Liver (tissue), 9 donors: ENCODE data around the gene DISP3. TPM values are rescaled to one million over a fixed set of nuclear protein-coding genes. Genes with fewer than 3 reads are reported as not detected.

ENCODE experiments used
- DNase-seq: peaks from one replicate; pipeline ENCODE4 v3.0.0-alpha.2; 2017; ENCODE audit warnings: low spot score
- H3K27ac ChIP-seq, 2 donors: one replicate each; pipeline ENCODE4 v1.7.0; 2013; ENCODE audit warnings: inconsistent platforms in 2 of 2, low read length in 2 of 2, control low read depth in 1 of 2, low read depth in 1 of 2, mild to moderate bottlenecking in 1 of 2
- H3K27me3 ChIP-seq, 4 donors: one replicate each; pipeline versions ENCODE4 v1.6.1 to v1.7.0; 2013; ENCODE audit warnings: low read length in 3 of 4, inconsistent platforms in 1 of 4, mild to moderate bottlenecking in 1 of 4, moderate library complexity in 1 of 4; ENCODE audit not compliant: control insufficient read depth in 4 of 4, insufficient read depth in 4 of 4
- H3K36me3 ChIP-seq, 4 donors: one replicate each; pipeline versions ENCODE4 v1.6.1 to v1.7.0; 2013; ENCODE audit warnings: low read length in 3 of 4, mild to moderate bottlenecking in 3 of 4, low read depth in 1 of 4, moderate library complexity in 1 of 4; ENCODE audit not compliant: control insufficient read depth in 4 of 4, insufficient read depth in 3 of 4
- H3K4me1 ChIP-seq, 4 donors: one replicate each; pipeline versions ENCODE4 v1.6.1 to v1.7.0; 2013; ENCODE audit warnings: low read length in 3 of 4, mild to moderate bottlenecking in 3 of 4, moderate library complexity in 1 of 4; ENCODE audit not compliant: control insufficient read depth in 4 of 4, insufficient read depth in 4 of 4
- H3K4me3 ChIP-seq, 3 donors: one replicate each; pipeline versions ENCODE4 v1.6.1 to v1.7.0; 2013; ENCODE audit warnings: low read length in 3 of 3, control low read depth in 1 of 3, low read depth in 1 of 3, mild to moderate bottlenecking in 1 of 3
- H3K9ac ChIP-seq, 2 donors: one replicate each; pipeline ENCODE4 v1.7.0; 2013; ENCODE audit warnings: low read length in 2 of 2, mild to moderate bottlenecking in 2 of 2, moderate library complexity in 2 of 2, control low read depth in 1 of 2, low read depth in 1 of 2
- H3K9me3 ChIP-seq, 4 donors: one replicate each; pipeline versions ENCODE4 v1.6.1 to v1.7.0; 2013; ENCODE audit warnings: low read length in 3 of 4; ENCODE audit not compliant: control insufficient read depth in 4 of 4
- ATF3 ChIP-seq: IDR thresholded peaks from 2 replicates; pipeline ENCODE4 v1.6.1; 2016; ENCODE audit warnings: antibody characterized with exemption
- CTCF ChIP-seq: fragments of 150-350 bp; IDR thresholded peaks from 2 replicates; pipeline ENCODE4 v1.5.1; 2017; ENCODE audit warnings: improper control_type of control experiment, low read depth, low read length; ENCODE audit not compliant: missing input control
- EGR1 ChIP-seq, 2 donors: IDR thresholded peaks; 2 replicates each; pipeline ENCODE4 v1.6.1; 2016 to 2018; ENCODE audit warnings: antibody characterized with exemption in 2 of 2, low read depth in 2 of 2
- FOXA1 ChIP-seq: IDR thresholded peaks from 2 replicates; pipeline ENCODE4 v1.6.1; 2016; ENCODE audit warnings: antibody characterized with exemption
- FOXA2 ChIP-seq: IDR thresholded peaks from 2 replicates; pipeline ENCODE4 v1.6.1; 2016; ENCODE audit warnings: antibody characterized with exemption
- GABPA ChIP-seq, 2 donors: IDR thresholded peaks in 1 of 2; conservative IDR thresholded peaks in 1 of 2; 2 replicates each; pipeline ENCODE4 v1.6.1; 2016; ENCODE audit warnings: antibody characterized with exemption in 2 of 2, mild to moderate bottlenecking in 1 of 2, moderate library complexity in 1 of 2
- HNF4A ChIP-seq, 2 donors: conservative IDR thresholded peaks; 2 replicates each; pipeline ENCODE4 v1.6.1; 2016; ENCODE audit warnings: antibody characterized with exemption in 2 of 2, mild to moderate bottlenecking in 2 of 2
- HNF4G ChIP-seq: IDR thresholded peaks from 2 replicates; pipeline ENCODE4 v1.6.1; 2016; ENCODE audit warnings: antibody characterized with exemption
- JUND ChIP-seq, 2 donors: IDR thresholded peaks; 2 replicates each; pipeline ENCODE4 v1.6.1; 2016; ENCODE audit warnings: antibody characterized with exemption in 2 of 2
- MAX ChIP-seq: IDR thresholded peaks from 2 replicates; pipeline ENCODE4 v1.6.1; 2016; ENCODE audit warnings: antibody characterized with exemption
- RAD21 ChIP-seq, 2 donors: IDR thresholded peaks; 2 replicates each; pipeline ENCODE4 v1.6.1; 2016; ENCODE audit warnings: antibody characterized with exemption in 2 of 2, mild to moderate bottlenecking in 2 of 2
- REST ChIP-seq: IDR thresholded peaks from 2 replicates; pipeline ENCODE4 v1.6.1; 2016; ENCODE audit warnings: antibody characterized with exemption, mild to moderate bottlenecking
- RXRA ChIP-seq, 2 donors: IDR thresholded peaks; 2 replicates each; pipeline ENCODE4 v1.6.1; 2017 to 2018; ENCODE audit warnings: antibody characterized with exemption in 2 of 2, mild to moderate bottlenecking in 1 of 2
- SP1 ChIP-seq: IDR thresholded peaks from 2 replicates; pipeline ENCODE4 v1.6.1; 2018; ENCODE audit warnings: antibody characterized with exemption, mild to moderate bottlenecking
- TAF1 ChIP-seq: conservative IDR thresholded peaks from 2 replicates; pipeline ENCODE4 v1.6.1; 2016; ENCODE audit warnings: antibody characterized with exemption, mild to moderate bottlenecking
- YY1 ChIP-seq: IDR thresholded peaks from 2 replicates; pipeline ENCODE4 v1.6.1; 2016; ENCODE audit warnings: antibody characterized with exemption, mild to moderate bottlenecking
- ZBTB33 ChIP-seq: IDR thresholded peaks from 2 replicates; pipeline ENCODE4 v1.6.1; 2016; ENCODE audit warnings: antibody characterized with exemption
- WGBS: extraction: QIAGEN DNeasy Blood & Tissue Kit; methylation state at CpG from one replicate; pipeline ENCODE4 v1.1.7; 2013; 5-methylcytosine and 5-hydroxymethylcytosine counted together
- polyA plus RNA-seq, 2 donors: library from polyadenylated mRNA; stranded (reverse) in 1 of 2; unstranded in 1 of 2; fragments of 200-250 nt in 1 of 2; fragments of >200 nt in 1 of 2; fragmentation: Nextera tagmentation in 1 of 2; extraction: Ambion mirVana in 1 of 2; gene quantifications; one replicate each; pipeline versions ENCODE4 v1.2.1 to v1.2.3, GENCODE V29; 2013 to 2015
- total RNA-seq, 2 donors: library from RNA; depleted of rRNA; stranded (reverse); fragments of >200 nt; gene quantifications; one replicate each; pipeline ENCODE4 v1.2.3, GENCODE V29; 2014
- donor health status: healthy.
- donor health status: healthy.
- donor health status: healthy.
- donor health status: healthy.
- donor health status: healthy.

The DISP3 gene
- total and polyA plus RNA-seq, 4 donors: 0.02 to 0.08 TPM; not detected in 2

GRCh38 chr1:11564237-11564636, 85.3 kb downstream of the DISP3 start:
- Histone ChIP-seq H3K4me1 (no peaks in the 10 kb centered on the region), H3K9ac (no peak overlapping the region), H3K27me3 (peaks cover 0 to 2% (median 0%) of the 10 kb centered on the region in 4 donors), H3K27ac (no peak overlapping the region), H3K4me3 (no peak overlapping the region), H3K36me3 (no peaks in the 10 kb centered on the region), H3K9me3 (no peaks in the 10 kb centered on the region)
- no peak for DNase-seq
- WGBS: 69% methylated on average over 5 of the region's 5 CpGs
- TF ChIP-seq GABPA (IDR thresholded peaks at IDR 0.05 in 1 of 2, conservative IDR thresholded peaks at IDR 0.05 in 1 of 2): no peak
- no peak for TF ChIP-seq RXRA (IDR thresholded peaks at IDR 0.05)
- TF ChIP-seq SP1: no peak
- no peak for TF ChIP-seq ZBTB33
- no peak for TF ChIP-seq TAF1
- no peak for TF ChIP-seq JUND (IDR thresholded peaks at IDR 0.05)

GRCh38 chr1:11566042-11566850, 87.3 kb downstream of the DISP3 start:
- WGBS: 75% methylated on average over 16 of the region's 16 CpGs
- TF ChIP-seq HNF4A (conservative IDR thresholded peaks at IDR 0.05) (no peak), HNF4G (no peak), YY1 (no peak), ATF3 (no peak), CTCF (no peak), REST (no peak), ZBTB33 (no peak), MAX (no peak), RAD21 (IDR thresholded peaks at IDR 0.05) (no peak), FOXA2 (no peak), RXRA (IDR thresholded peaks at IDR 0.05) (no peak), FOXA1 (no peak), TAF1 (no peak), JUND (IDR thresholded peaks at IDR 0.05) (no peak), SP1 (no peak), EGR1 (IDR thresholded peaks at IDR 0.05; ENCODE audit: low read depth in 2 of 2) (no peak)
- Histone ChIP-seq H3K36me3 (no peaks in the 10 kb centered on the region), H3K27ac (no peak overlapping the region), H3K27me3 (peaks cover 0 to 2% (median under 1%) of the 10 kb centered on the region in 4 donors), H3K4me1 (no peaks in the 10 kb centered on the region), H3K9ac (no peak overlapping the region), H3K4me3 (no peak overlapping the region), H3K9me3 (no peaks in the 10 kb centered on the region)
- no peak for DNase-seq
